ENCODE data around the gene BNC1. TPM values are rescaled to one million over a fixed set of nuclear protein-coding genes. Genes with fewer than 3 reads are reported as not detected.

The BNC1 gene
- total and polyA plus RNA-seq, 10 of the 15 experiments (the other 5 are each of a cell fraction or from before 2014, with no cell fraction given): 0.01 TPM; not detected in 9

DNA sequence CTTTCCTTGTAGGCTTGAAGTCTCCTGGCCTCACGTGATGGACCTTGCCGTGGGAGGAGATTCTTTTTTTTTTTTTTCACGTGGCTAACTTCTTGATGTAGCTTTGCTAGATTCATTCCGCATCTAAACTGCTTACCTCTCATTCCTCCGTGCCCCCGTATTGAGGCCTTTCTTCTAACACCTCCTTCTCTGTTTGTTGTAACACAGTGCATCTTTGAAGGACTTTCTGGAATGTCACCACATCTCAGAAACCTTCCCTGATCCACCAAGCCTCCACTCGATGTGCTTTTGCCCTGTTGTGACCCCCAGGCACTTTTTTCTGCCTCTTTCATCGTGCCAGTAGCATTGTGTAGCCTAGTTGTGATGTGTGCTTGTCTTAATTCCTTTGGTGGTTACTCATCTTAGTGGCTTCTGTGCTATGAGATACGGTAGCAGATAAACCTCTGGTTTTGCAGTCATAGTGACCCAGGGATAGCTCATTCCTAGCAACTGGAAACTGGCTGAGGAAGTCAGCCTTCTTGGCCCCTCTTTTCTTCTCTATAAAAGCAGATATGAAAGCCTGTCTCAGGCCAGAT is 1.6 kb upstream of the BNC1 start:
- no peaks in the 10 kb centered on the region for H3K79me2 ChIP-seq (ENCODE audit: control insufficient read depth, insufficient read depth, low read length)
- no peak overlapping the region for H3K4me3 ChIP-seq
- no peak overlapping the region for H3K9ac ChIP-seq (ENCODE audit: control insufficient read depth, insufficient read depth, low read length)
- H3K4me2 ChIP-seq (ENCODE audit: control insufficient read depth, insufficient read depth): no peak overlapping the region
- ATAC-seq (no peak), FAIRE-seq (no peak), DNase-seq (ENCODE audit: low read depth, low spot score) (no peak)
- no peak overlapping the region for H3K27ac ChIP-seq (ENCODE audit: control insufficient read depth, insufficient read depth)
- no peaks in the 10 kb centered on the region for H3K4me1 ChIP-seq (ENCODE audit: control insufficient read depth, insufficient read depth, low read length)
- RAD21 ChIA-PET (ENCODE audit: unreplicated experiment): no interaction called here
- 19% methylated on average over 9 of the region's 9 CpGs for WGBS (ENCODE audit: insufficient coverage, insufficient replicate concordance, low lambda C conversion rate, missing lambda C conversion rate)
- H3K27me3 ChIP-seq (replicated peaks in 1 of 2; ENCODE audit: control insufficient read depth in 2 of 2, insufficient read depth in 2 of 2, low read length in 1 of 2): peaks cover 7 to 14% of the 10 kb centered on the region in 2 experiments
- no peaks in the 10 kb centered on the region for H3K36me3 ChIP-seq (ENCODE audit: control insufficient read depth in 2 of 2, insufficient read depth in 2 of 2, low read length in 1 of 2)
- SMC1A ChIA-PET (ENCODE audit: uncharacterized antibody, unreplicated experiment): no interaction called here
- intact Hi-C loops (cut with micrococcal nuclease; ENCODE audit: unreplicated experiment) (no loop called here), in situ Hi-C loops (cut with MboI) (no loop called here)
- BruUV-seq (replicated peaks): no TSS peak
- CTCF ChIA-PET: no interaction called here
- no peaks in the 10 kb centered on the region for H4K20me1 ChIP-seq (ENCODE audit: control insufficient read depth, insufficient read depth)
- POLR2A ChIA-PET: no interaction called here
- H2AFZ ChIP-seq (ENCODE audit: control insufficient read depth, low read depth, low read length): no peak overlapping the region
- no peaks in the 10 kb centered on the region; the same call in 2 of the 3 replicates for H3K9me3 ChIP-seq (replicated peaks; ENCODE audit: control insufficient read depth, insufficient read depth, low read length)
- TF ChIP-seq, protein P1, sequence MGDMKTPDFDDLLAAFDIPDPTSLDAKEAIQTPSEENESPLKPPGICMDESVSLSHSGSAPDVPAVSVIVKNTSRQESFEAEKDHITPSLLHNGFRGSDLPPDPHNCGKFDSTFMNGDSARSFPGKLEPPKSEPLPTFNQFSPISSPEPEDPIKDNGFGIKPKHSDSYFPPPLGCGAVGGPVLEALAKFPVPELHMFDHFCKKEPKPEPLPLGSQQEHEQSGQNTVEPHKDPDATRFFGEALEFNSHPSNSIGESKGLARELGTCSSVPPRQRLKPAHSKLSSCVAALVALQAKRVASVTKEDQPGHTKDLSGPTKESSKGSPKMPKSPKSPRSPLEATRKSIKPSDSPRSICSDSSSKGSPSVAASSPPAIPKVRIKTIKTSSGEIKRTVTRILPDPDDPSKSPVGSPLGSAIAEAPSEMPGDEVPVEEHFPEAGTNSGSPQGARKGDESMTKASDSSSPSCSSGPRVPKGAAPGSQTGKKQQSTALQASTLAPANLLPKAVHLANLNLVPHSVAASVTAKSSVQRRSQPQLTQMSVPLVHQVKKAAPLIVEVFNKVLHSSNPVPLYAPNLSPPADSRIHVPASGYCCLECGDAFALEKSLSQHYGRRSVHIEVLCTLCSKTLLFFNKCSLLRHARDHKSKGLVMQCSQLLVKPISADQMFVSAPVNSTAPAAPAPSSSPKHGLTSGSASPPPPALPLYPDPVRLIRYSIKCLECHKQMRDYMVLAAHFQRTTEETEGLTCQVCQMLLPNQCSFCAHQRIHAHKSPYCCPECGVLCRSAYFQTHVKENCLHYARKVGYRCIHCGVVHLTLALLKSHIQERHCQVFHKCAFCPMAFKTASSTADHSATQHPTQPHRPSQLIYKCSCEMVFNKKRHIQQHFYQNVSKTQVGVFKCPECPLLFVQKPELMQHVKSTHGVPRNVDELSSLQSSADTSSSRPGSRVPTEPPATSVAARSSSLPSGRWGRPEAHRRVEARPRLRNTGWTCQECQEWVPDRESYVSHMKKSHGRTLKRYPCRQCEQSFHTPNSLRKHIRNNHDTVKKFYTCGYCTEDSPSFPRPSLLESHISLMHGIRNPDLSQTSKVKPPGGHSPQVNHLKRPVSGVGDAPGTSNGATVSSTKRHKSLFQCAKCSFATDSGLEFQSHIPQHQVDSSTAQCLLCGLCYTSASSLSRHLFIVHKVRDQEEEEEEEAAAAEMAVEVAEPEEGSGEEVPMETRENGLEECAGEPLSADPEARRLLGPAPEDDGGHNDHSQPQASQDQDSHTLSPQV (IDR thresholded peaks at IDR 0.05): no peak
- TF ChIP-seq RELA (IDR thresholded peaks at IDR 0.05; ENCODE audit: borderline replicate concordance, partially characterized antibody) (no peak), LARP7 (IDR thresholded peaks at IDR 0.05) (no peak), RCOR1 (conservative IDR thresholded peaks at IDR 0.05; ENCODE audit: low read depth, low read length) (no peak), RAD21 (IDR thresholded peaks at IDR 0.05; ENCODE audit: insufficient read depth, low read depth, low read length) (no peak), TARDBP (IDR thresholded peaks at IDR 0.05; ENCODE audit: borderline replicate concordance) (no peak), EZH2 (IDR thresholded peaks at IDR 0.05; ENCODE audit: borderline replicate concordance, control insufficient read depth, low read depth, low read length) (no peak), KLF5 (IDR thresholded peaks at IDR 0.05; ENCODE audit: partially characterized antibody) (no peak)
- TF ChIP-seq, protein P2, sequence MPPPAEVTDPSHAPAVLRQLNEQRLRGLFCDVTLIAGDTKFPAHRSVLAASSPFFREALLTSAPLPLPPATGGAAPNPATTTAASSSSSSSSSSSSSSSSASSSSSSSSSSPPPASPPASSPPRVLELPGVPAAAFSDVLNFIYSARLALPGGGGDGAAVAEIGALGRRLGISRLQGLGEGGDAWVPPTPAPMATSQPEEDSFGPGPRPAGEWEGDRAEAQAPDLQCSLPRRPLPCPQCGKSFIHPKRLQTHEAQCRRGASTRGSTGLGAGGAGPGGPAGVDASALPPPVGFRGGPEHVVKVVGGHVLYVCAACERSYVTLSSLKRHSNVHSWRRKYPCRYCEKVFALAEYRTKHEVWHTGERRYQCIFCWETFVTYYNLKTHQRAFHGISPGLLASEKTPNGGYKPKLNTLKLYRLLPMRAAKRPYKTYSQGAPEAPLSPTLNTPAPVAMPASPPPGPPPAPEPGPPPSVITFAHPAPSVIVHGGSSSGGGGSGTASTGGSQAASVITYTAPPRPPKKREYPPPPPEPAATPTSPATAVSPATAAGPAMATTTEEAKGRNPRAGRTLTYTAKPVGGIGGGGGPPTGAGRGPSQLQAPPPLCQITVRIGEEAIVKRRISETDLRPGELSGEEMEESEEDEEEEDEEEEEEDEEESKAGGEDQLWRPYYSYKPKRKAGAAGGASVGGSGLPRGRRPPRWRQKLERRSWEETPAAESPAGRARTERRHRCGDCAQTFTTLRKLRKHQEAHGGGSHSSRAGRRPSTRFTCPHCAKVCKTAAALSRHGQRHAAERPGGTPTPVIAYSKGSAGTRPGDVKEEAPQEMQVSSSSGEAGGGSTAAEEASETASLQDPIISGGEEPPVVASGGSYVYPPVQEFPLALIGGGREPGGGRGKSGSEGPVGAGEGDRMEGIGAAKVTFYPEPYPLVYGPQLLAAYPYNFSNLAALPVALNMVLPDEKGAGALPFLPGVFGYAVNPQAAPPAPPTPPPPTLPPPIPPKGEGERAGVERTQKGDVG (CRISPR knock-in tag; IDR thresholded peaks at IDR 0.05): no peak
- TF ChIP-seq, protein P3, sequence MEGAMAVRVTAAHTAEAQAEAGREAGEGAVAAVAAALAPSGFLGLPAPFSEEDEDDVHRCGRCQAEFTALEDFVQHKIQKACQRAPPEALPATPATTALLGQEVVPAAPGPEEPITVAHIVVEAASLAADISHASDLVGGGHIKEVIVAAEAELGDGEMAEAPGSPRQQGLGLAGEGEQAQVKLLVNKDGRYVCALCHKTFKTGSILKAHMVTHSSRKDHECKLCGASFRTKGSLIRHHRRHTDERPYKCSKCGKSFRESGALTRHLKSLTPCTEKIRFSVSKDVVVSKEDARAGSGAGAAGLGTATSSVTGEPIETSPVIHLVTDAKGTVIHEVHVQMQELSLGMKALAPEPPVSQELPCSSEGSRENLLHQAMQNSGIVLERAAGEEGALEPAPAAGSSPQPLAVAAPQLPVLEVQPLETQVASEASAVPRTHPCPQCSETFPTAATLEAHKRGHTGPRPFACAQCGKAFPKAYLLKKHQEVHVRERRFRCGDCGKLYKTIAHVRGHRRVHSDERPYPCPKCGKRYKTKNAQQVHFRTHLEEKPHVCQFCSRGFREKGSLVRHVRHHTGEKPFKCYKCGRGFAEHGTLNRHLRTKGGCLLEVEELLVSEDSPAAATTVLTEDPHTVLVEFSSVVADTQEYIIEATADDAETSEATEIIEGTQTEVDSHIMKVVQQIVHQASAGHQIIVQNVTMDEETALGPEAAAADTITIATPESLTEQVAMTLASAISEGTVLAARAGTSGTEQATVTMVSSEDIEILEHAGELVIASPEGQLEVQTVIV (IDR thresholded peaks at IDR 0.05; ENCODE audit: borderline replicate concordance, partially characterized antibody): no peak
- TF ChIP-seq, protein P4, sequence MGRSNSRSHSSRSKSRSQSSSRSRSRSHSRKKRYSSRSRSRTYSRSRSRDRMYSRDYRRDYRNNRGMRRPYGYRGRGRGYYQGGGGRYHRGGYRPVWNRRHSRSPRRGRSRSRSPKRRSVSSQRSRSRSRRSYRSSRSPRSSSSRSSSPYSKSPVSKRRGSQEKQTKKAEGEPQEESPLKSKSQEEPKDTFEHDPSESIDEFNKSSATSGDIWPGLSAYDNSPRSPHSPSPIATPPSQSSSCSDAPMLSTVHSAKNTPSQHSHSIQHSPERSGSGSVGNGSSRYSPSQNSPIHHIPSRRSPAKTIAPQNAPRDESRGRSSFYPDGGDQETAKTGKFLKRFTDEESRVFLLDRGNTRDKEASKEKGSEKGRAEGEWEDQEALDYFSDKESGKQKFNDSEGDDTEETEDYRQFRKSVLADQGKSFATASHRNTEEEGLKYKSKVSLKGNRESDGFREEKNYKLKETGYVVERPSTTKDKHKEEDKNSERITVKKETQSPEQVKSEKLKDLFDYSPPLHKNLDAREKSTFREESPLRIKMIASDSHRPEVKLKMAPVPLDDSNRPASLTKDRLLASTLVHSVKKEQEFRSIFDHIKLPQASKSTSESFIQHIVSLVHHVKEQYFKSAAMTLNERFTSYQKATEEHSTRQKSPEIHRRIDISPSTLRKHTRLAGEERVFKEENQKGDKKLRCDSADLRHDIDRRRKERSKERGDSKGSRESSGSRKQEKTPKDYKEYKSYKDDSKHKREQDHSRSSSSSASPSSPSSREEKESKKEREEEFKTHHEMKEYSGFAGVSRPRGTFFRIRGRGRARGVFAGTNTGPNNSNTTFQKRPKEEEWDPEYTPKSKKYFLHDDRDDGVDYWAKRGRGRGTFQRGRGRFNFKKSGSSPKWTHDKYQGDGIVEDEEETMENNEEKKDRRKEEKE (IDR thresholded peaks at IDR 0.05): no peak

All from GM12878 (cell line).